Endothelial cell of umbilical vein (primary cell): ENCODE results near the gene GJB5. TPM values are rescaled to one million over a fixed set of nuclear protein-coding genes. Genes with fewer than 3 reads are reported as not detected.

Experiments used
- BruUV-seq: library from RNA; stranded (reverse); fragments of 400-500 nt; replicated peaks from 2 replicates; lab custom pipeline; 2021; lab: Mats Ljungman, UMichigan
- CTCF ChIA-PET: fragments of 300-600, 350-600 bp; sonication (Branson Sonifier 250); formaldehyde crosslinking; loops from one replicate; lab custom pipeline; 2021; ENCODE audit warnings: antibody characterized with exemption, inconsistent platforms; lab: Charles Lee
- POLR2A ChIA-PET: fragments of 300-600, 350-600 bp; sonication (Branson Sonifier 250); formaldehyde crosslinking; loops from one replicate; lab custom pipeline; 2021; ENCODE audit warnings: antibody characterized with exemption, inconsistent platforms; lab: Charles Lee
- DNase-seq: peaks from one replicate; pipeline ENCODE4 v3.0.0-alpha.2; 2011; ENCODE audit warnings: low read depth, low spot score
- FAIRE-seq: peaks from 2 replicates; lab custom pipeline; 2011; peaks lifted over from hg19 to GRCh38; lab: Jason Lieb, UNC
- H2AFZ ChIP-seq: 2 replicates; pipeline ENCODE4 v1.6.0; 2012; ENCODE audit warnings: low read depth, low read length, control low read depth, inconsistent platforms
- H3K27ac ChIP-seq: 2 replicates; pipeline ENCODE4 v1.5.1; 2011; ENCODE audit warnings: low read depth, mild to moderate bottlenecking, control low read depth, low read length, moderate library complexity; ENCODE audit not compliant: insufficient read depth
- H3K27me3 ChIP-seq, 2 experiments: 2 replicates each; pipeline versions ENCODE4 v1.6.0 to v1.6.1; 2011; ENCODE audit warnings: low read length in 2 of 2, mixed read lengths in 1 of 2; ENCODE audit not compliant: control insufficient read depth in 2 of 2, insufficient read depth in 2 of 2
- H3K36me3 ChIP-seq, 2 experiments: 2 replicates in 1 of 2; 3 replicates in 1 of 2; pipeline ENCODE4 v1.5.1; 2011; ENCODE audit warnings: low read length in 2 of 2, mild to moderate bottlenecking in 1 of 2, moderate library complexity in 1 of 2; ENCODE audit not compliant: control insufficient read depth in 2 of 2, insufficient read depth in 2 of 2; ENCODE audit errors: extremely low read depth in 1 of 2
- H3K4me1 ChIP-seq: 3 replicates; pipeline ENCODE4 v1.5.1; 2011; ENCODE audit warnings: mild to moderate bottlenecking, low read length; ENCODE audit not compliant: control insufficient read depth, insufficient read depth; ENCODE audit errors: extremely low read depth
- H3K4me2 ChIP-seq: 2 replicates; pipeline ENCODE4 v1.6.1; 2011; ENCODE audit warnings: low read length, control low read depth, mixed read lengths; ENCODE audit not compliant: insufficient read depth
- H3K4me3 ChIP-seq, 3 experiments: fragments of 200-600 bp in 1 of 3; sonication (generic), shearing (Covaris generic) in 1 of 3; replicated peaks in 1 of 3; 2 replicates each; pipeline ENCODE4 v1.5.1; 2011 to 2016; ENCODE audit warnings: control low read depth in 3 of 3, low read length in 3 of 3, mild to moderate bottlenecking in 2 of 3, inconsistent platforms in 1 of 3, low read depth in 1 of 3, moderate library complexity in 1 of 3; ENCODE audit not compliant: insufficient read depth in 1 of 3
- H3K79me2 ChIP-seq: 2 replicates; pipeline ENCODE4 v1.6.0; 2012; ENCODE audit warnings: low read length, inconsistent platforms; ENCODE audit not compliant: control insufficient read depth, insufficient read depth
- H3K9ac ChIP-seq: replicated peaks from 2 replicates; pipeline ENCODE3; 2011; ENCODE audit warnings: low read length, control low read depth; ENCODE audit not compliant: insufficient read depth; ENCODE audit errors: extremely low read depth
- H3K9me1 ChIP-seq: replicated peaks from 3 replicates; pipeline ENCODE4 v1.6.0; 2011; ENCODE audit warnings: mild to moderate bottlenecking, low read length; ENCODE audit not compliant: control insufficient read depth, insufficient read depth; ENCODE audit errors: extremely low read depth
- H3K9me3 ChIP-seq: replicated peaks from 2 replicates; pipeline ENCODE4 v1.5.1; 2012; ENCODE audit warnings: low read length, inconsistent platforms; ENCODE audit not compliant: control insufficient read depth, insufficient read depth
- H4K20me1 ChIP-seq: replicated peaks from 2 replicates; pipeline ENCODE3; 2011; ENCODE audit warnings: mild to moderate bottlenecking, low read length; ENCODE audit not compliant: control insufficient read depth, insufficient read depth; ENCODE audit errors: extremely low read depth
- CTCF ChIP-seq, 2 donors: IDR thresholded peaks; 1 replicate in 1 of 2; 2 replicates in 1 of 2; pipeline ENCODE4 v1.5.1; 2011; ENCODE audit warnings: low read length in 2 of 2, mild to moderate bottlenecking in 2 of 2, moderate library complexity in 2 of 2, control low read depth in 1 of 2, inconsistent platforms in 1 of 2, low read depth in 1 of 2; ENCODE audit not compliant: insufficient read depth in 1 of 2; ENCODE audit errors: extremely low read depth in 1 of 2
- EZH2 ChIP-seq: IDR thresholded peaks from 2 replicates; pipeline ENCODE4 v1.6.1; 2012; ENCODE audit warnings: borderline replicate concordance, low read depth, mild to moderate bottlenecking, moderate library complexity, low read length, inconsistent platforms; ENCODE audit not compliant: severe bottlenecking
- FOS ChIP-seq: IDR thresholded peaks from 2 replicates; pipeline ENCODE4 v1.6.1; 2011; ENCODE audit warnings: mild to moderate bottlenecking, low read length, moderate library complexity, borderline replicate concordance; ENCODE audit not compliant: insufficient read depth
- GATA2 ChIP-seq: IDR thresholded peaks from 2 replicates; pipeline ENCODE4 v1.7.0; 2011; ENCODE audit warnings: low read depth, mild to moderate bottlenecking, moderate library complexity, mixed read lengths, low read length; ENCODE audit not compliant: insufficient read length, insufficient read depth
- JUN ChIP-seq: IDR thresholded peaks from 2 replicates; pipeline ENCODE4 v1.6.1; 2011; ENCODE audit warnings: borderline replicate concordance, low read depth; ENCODE audit not compliant: insufficient read length, insufficient read depth
- MAX ChIP-seq: IDR thresholded peaks from 2 replicates; pipeline ENCODE4 v1.6.1; 2011; ENCODE audit not compliant: insufficient read depth, insufficient read length
- MYC ChIP-seq: IDR thresholded peaks from one replicate; pipeline ENCODE4 v1.6.1; 2011; ENCODE audit warnings: mild to moderate bottlenecking, low read depth, low read length
- POLR2A ChIP-seq: IDR thresholded peaks from 2 replicates; pipeline ENCODE4 v1.6.1; 2012; ENCODE audit warnings: low read depth, mild to moderate bottlenecking, control low read depth, low read length
- POLR2AphosphoS5 ChIP-seq: IDR thresholded peaks from 2 replicates; pipeline ENCODE4 v1.6.1; 2012; ENCODE audit warnings: low read depth, mild to moderate bottlenecking, control low read depth, low read length, moderate library complexity; ENCODE audit not compliant: insufficient read depth
- dilution Hi-C: fragments of 300-500 bp; cut with MboI; formaldehyde crosslinking; loops from one replicate; pipeline ENCODE4 v1.15.0; 2019; ENCODE audit warnings: low sequenced_read_pairs; ENCODE audit not compliant: extremely low pct_ligation_motif_present
- intact Hi-C: fragments of 100-400 bp; cut with micrococcal nuclease; formaldehyde crosslinking; loops from one replicate; pipeline ENCODE4 v1.10.0; 2022
- polyA plus RNA-seq, 4 experiments: library from polyadenylated mRNA; depleted of rRNA in 3 of 4; stranded (reverse) in 3 of 4; unstranded in 1 of 4; fragments of >200 nt; gene quantifications; 2 replicates each; pipeline versions ENCODE4 v1.2.1 to v1.2.3, GENCODE V29; 2011 to 2012; ENCODE audit warnings: missing spikeins in 1 of 4
- total RNA-seq: library from RNA; stranded (reverse); gene quantifications from 2 replicates; pipeline ENCODE4 v1.2.3, GENCODE V29; 2021

GJB5 gene
- total and polyA plus RNA-seq, 2 donors (not counting 3 experiments of a cell fraction or from before 2014, with no cell fraction given), result not detected

GRCh38 chr1:34705077-34705476 is 49.8 kb upstream of the GJB5 start:
- Histone ChIP-seq H3K27me3 (no peaks in the 10 kb centered on the region), H3K9ac (no peak overlapping the region), H3K79me2 (no peaks in the 10 kb centered on the region), H3K4me3 (no peak overlapping the region), H3K9me1 (no peaks in the 10 kb centered on the region), H3K27ac (no peak overlapping the region), H3K9me3 (no peaks in the 10 kb centered on the region), H3K36me3 (no peaks in the 10 kb centered on the region), H3K4me1 (no peaks in the 10 kb centered on the region), H2AFZ (no peak overlapping the region), H4K20me1 (no peaks in the 10 kb centered on the region), H3K4me2 (no peak overlapping the region)
- intact Hi-C loops, result no loop called here
- POLR2A ChIA-PET, result no interaction called here
- DNase-seq (no peak), FAIRE-seq (no peak)
- dilution Hi-C loops, result no loop called here
- CTCF ChIA-PET, result no interaction called here
- no peak for TF ChIP-seq POLR2A
- no peak for TF ChIP-seq GATA2
- TF ChIP-seq EZH2, result no peak
- TF ChIP-seq CTCF (IDR thresholded peaks at IDR 0.05; ENCODE audit: extremely low read depth in 1 of 2, insufficient read depth in 1 of 2, low read depth in 1 of 2, low read length in 2 of 2), result no peak
- TF ChIP-seq POLR2AphosphoS5, result no peak
- no peak for TF ChIP-seq MAX
- TF ChIP-seq JUN, result no peak
- no peak for TF ChIP-seq MYC
- TF ChIP-seq FOS, result no peak
- no TSS peak for BruUV-seq
